HepG2 (cell line): ENCODE results near the gene GRIK3. TPM values are rescaled to one million over a fixed set of nuclear protein-coding genes. Genes with fewer than 3 reads are reported as not detected.

Experiments
- ATAC-seq: fragments of 200-7000 bp; cut with Tn5 transposase; 3 replicates; pipeline ENCODE4 v1.9.1; 2020; ENCODE audit warnings: mild to moderate bottlenecking, moderate library complexity
- BruUV-seq: library from RNA; stranded (reverse); fragments of 400-500 nt; replicated peaks from 2 replicates; lab custom pipeline; 2021; lab: Mats Ljungman, UMichigan
- CTCF ChIA-PET: fragments of 300-600 bp; formaldehyde crosslinking; extraction: SDS; loops from one replicate; lab custom pipeline; 2021; ENCODE audit warnings: low total read pairs, inconsistent platforms, low intra/inter-chr PET ratio; lab: Yijun Ruan, JAX
- POLR2A ChIA-PET: fragments of 350-600 bp; sonication (Branson Sonifier 250); formaldehyde crosslinking; loops from one replicate; lab custom pipeline; 2020; ENCODE audit warnings: antibody characterized with exemption, inconsistent platforms; lab: Yijun Ruan, JAX
- DNase-seq: peaks from one replicate; pipeline ENCODE4 v3.0.0-alpha.2; 2015; ENCODE audit warnings: low spot score
- FAIRE-seq: peaks from 3 replicates; lab custom pipeline; 2011; peaks lifted over from hg19 to GRCh38; lab: Jason Lieb, UNC
- H2AFZ ChIP-seq: one replicate; pipeline ENCODE4 v1.6.1; 2011; ENCODE audit warnings: low read length, inconsistent platforms
- H3K27ac ChIP-seq: fragments of 300-600 bp; 3 replicates; pipeline ENCODE4 v1.8.0; 2011; ENCODE audit warnings: mixed run types, mild to moderate bottlenecking, mixed read lengths, low read length, inconsistent platforms; ENCODE audit not compliant: insufficient read depth; ENCODE audit errors: extremely low read length
- H3K27me3 ChIP-seq, 2 experiments: fragments of 200-600 bp in 1 of 2; 2 replicates in 1 of 2; 3 replicates in 1 of 2; pipeline versions ENCODE4 v1.6.0 to v1.8.0; 2011; ENCODE audit warnings: low read length in 2 of 2, mild to moderate bottlenecking in 2 of 2, moderate library complexity in 2 of 2, inconsistent platforms in 1 of 2; ENCODE audit not compliant: insufficient read depth in 2 of 2, control insufficient read depth in 1 of 2
- H3K36me3 ChIP-seq, 2 experiments: fragments of 200-600 bp in 1 of 2; replicated peaks in 1 of 2; 2 replicates in 1 of 2; 3 replicates in 1 of 2; pipeline versions ENCODE4 v1.5.1 to v1.8.0; 2011; ENCODE audit warnings: low read length in 2 of 2, inconsistent platforms in 1 of 2; ENCODE audit not compliant: insufficient read depth in 2 of 2, control insufficient read depth in 1 of 2
- H3K4me1 ChIP-seq: 2 replicates; pipeline ENCODE4 v1.5.1; 2012; ENCODE audit warnings: low read length, inconsistent platforms; ENCODE audit not compliant: insufficient read depth
- H3K4me2 ChIP-seq: 2 replicates; pipeline ENCODE4 v1.6.0; 2011; ENCODE audit warnings: low read depth, low read length, inconsistent platforms
- H3K4me3 ChIP-seq, 3 experiments: fragments of 200-600 bp in 1 of 3; sonication (generic), shearing (Covaris generic) in 1 of 3; replicated peaks in 1 of 3; 2 replicates each; pipeline ENCODE4 v1.5.1; 2011 to 2016; ENCODE audit warnings: low read length in 3 of 3, inconsistent platforms in 2 of 3, low read depth in 2 of 3, mild to moderate bottlenecking in 2 of 3, control low read depth in 1 of 3, mixed read lengths in 1 of 3; ENCODE audit not compliant: insufficient read depth in 1 of 3
- H3K79me2 ChIP-seq: one replicate; pipeline ENCODE4 v1.6.1; 2011; ENCODE audit warnings: low read length, inconsistent platforms; ENCODE audit not compliant: insufficient read depth
- H3K9ac ChIP-seq: 2 replicates; pipeline ENCODE4 v1.6.0; 2011; ENCODE audit warnings: mild to moderate bottlenecking, low read depth, low read length, inconsistent platforms; ENCODE audit not compliant: insufficient read depth
- H3K9me3 ChIP-seq: 2 replicates; pipeline ENCODE4 v1.5.1; 2012; ENCODE audit warnings: mild to moderate bottlenecking, low read length
- H4K20me1 ChIP-seq: 2 replicates; pipeline ENCODE4 v1.6.0; 2011; ENCODE audit warnings: inconsistent platforms, mild to moderate bottlenecking, low read length, moderate library complexity; ENCODE audit not compliant: insufficient read depth
- CEBPZ ChIP-seq: IDR thresholded peaks from 2 replicates; pipeline ENCODE4 v1.6.1; 2012; ENCODE audit warnings: low read length, improper control_type of control experiment
- HES4 ChIP-seq: sonication (generic); formaldehyde crosslinking; IDR thresholded peaks from 2 replicates; pipeline ENCODE4 v1.9.0; 2021; ENCODE audit warnings: mild to moderate bottlenecking, missing genetic modification reagents, borderline replicate concordance
- KMT2B ChIP-seq: IDR thresholded peaks from 2 replicates; pipeline ENCODE4 v1.6.1; 2016; ENCODE audit warnings: missing genetic modification reagents, missing compliant biosample characterization
- ZBTB46 ChIP-seq: sonication (generic); formaldehyde crosslinking; IDR thresholded peaks from 2 replicates; pipeline ENCODE4 v1.4.0; 2020; ENCODE audit warnings: mild to moderate bottlenecking, missing genetic modification reagents, borderline replicate concordance
- ZNF256 ChIP-seq: sonication (generic); formaldehyde crosslinking; conservative IDR thresholded peaks from 2 replicates; pipeline ENCODE4 v1.4.0; 2020; ENCODE audit warnings: missing genetic modification reagents
- ZNF616 ChIP-seq: sonication (generic); formaldehyde crosslinking; IDR thresholded peaks from 2 replicates; pipeline ENCODE4 v1.5.0; 2020; ENCODE audit warnings: low read depth, mild to moderate bottlenecking, missing genetic modification reagents
- WGBS: methylation state at CpG from one replicate; pipeline ENCODE4 v1.1.6; 2017; ENCODE audit warnings: low lambda C conversion rate; 5-methylcytosine and 5-hydroxymethylcytosine counted together
- in situ Hi-C: cut with HindIII; loops from 2 replicates; pipeline ENCODE4 v1.10.0; 2017; ENCODE audit warnings: low pct_unique_long_range_greater_than_20kb; ENCODE audit not compliant: extremely low pct_ligation_motif_present
- intact Hi-C: fragments of 100-400 bp; cut with micrococcal nuclease; formaldehyde crosslinking; loops from one replicate; pipeline ENCODE4 v1.10.0; 2022; ENCODE audit not compliant: unreplicated experiment
- polyA plus RNA-seq, 8 experiments: library from polyadenylated mRNA; depleted of rRNA in 3 of 8; stranded (reverse) in 7 of 8; unstranded in 1 of 8; fragments of >200 nt; fragmentation: Illumina TruSeq in 4 of 8; extraction: Trizol in 4 of 8; gene quantifications; 2 replicates each; pipeline versions ENCODE4 v1.2.1 to v1.2.3, GENCODE V29; 2011 to 2016; ENCODE audit warnings: low read depth in 4 of 8, missing spikeins in 1 of 8, mixed read lengths in 1 of 8; ENCODE audit not compliant: insufficient read depth in 1 of 8
- total RNA-seq, 5 experiments: library from RNA; depleted of rRNA; stranded (reverse); fragments of >200 nt; fragmentation: Illumina TruSeq; extraction: Trizol; gene quantifications; 2 replicates each; pipeline ENCODE4 v1.2.3, GENCODE V29; 2016; ENCODE audit warnings: low read depth in 1 of 5

GRIK3 gene
- total and polyA plus RNA-seq, 2 of the 13 experiments (the other 11 are each of a cell fraction or from before 2014, with no cell fraction given): not detected

GRCh38 chr1:37031871-37032270 is 2.4 kb downstream of the GRIK3 start:
- Histone ChIP-seq H3K4me1 (no peaks in the 10 kb centered on the region), H3K9me3 (no peaks in the 10 kb centered on the region), H3K9ac (no peak overlapping the region), H3K27ac (no peak overlapping the region), H3K79me2 (no peaks in the 10 kb centered on the region), H4K20me1 (peaks cover 4% of the 10 kb centered on the region; the same call in 1 of the 2 replicates), H3K4me3 (no peak overlapping the region), H3K36me3 (no peaks in the 10 kb centered on the region), H3K27me3 (peaks cover 6 to 41% of the 10 kb centered on the region in 2 experiments), H2AFZ (no peak overlapping the region), H3K4me2 (no peak overlapping the region)
- ChIA-PET CTCF (no interaction called here), POLR2A (no interaction called here)
- 2% methylated on average over 9 of the region's 9 CpGs for WGBS
- FAIRE-seq (no peak), DNase-seq (no peak), ATAC-seq (no peak)
- in situ Hi-C loops: loop anchor here (25.0 kb wide), 1 partner anchor 320 kb away; no protein-coding TSS in a partner anchor
- BruUV-seq: no TSS peak
- intact Hi-C loops: no loop called here
- no peak for TF ChIP-seq HES4 (CRISPR knock-in tag)
- TF ChIP-seq ZNF256 (CRISPR knock-in tag): no peak
- TF ChIP-seq ZBTB46 (CRISPR knock-in tag): no peak
- no peak for TF ChIP-seq CEBPZ
- TF ChIP-seq ZNF616 (CRISPR knock-in tag): no peak
- TF ChIP-seq KMT2B (CRISPR knock-in tag): no peak
